ENCODE measurements around the gene CEP126. TPM values are rescaled to one million over a fixed set of nuclear protein-coding genes. Genes with fewer than 3 reads are reported as not detected.

CEP126 gene
- total and polyA plus RNA-seq, 2 of the 13 experiments (the other 11 are each of a cell fraction or from before 2014, with no cell fraction given) = 1.4 to 1.7 TPM

DNA sequence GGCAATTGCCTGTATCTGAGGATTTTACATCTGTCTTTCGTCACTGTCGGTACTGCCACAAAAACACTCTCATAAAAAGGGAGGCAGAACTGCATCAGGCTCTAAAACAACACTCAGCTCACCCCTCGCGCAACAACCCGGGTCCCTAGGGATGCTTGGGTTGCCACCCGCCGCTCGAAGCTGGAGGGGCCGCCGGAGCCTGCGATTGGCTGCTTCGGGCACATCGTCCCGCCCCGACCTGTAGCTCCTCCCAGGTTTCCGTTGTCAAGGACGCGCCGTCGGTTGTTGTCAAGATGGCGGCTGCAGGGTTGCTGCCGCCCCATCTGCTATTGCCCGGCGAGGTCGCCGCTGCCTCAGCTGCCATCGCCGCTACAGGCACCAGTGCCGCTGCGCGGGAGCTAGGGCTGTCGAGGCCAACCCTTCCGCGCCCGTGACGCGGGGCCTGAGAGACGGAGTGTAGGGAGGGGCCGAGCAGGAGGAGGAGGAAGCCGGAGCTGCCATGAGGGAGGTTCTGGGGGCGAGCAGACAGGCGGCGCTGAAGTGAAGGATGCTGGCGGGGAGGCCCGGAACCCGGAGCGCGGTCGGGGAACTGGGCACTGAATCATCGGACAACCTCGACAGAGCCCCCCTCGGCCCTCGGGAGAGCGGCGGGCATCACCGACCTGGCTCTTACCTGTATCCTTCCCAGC is at the start of gene CEP126 (continued):
- TF ChIP-seq, protein P1, sequence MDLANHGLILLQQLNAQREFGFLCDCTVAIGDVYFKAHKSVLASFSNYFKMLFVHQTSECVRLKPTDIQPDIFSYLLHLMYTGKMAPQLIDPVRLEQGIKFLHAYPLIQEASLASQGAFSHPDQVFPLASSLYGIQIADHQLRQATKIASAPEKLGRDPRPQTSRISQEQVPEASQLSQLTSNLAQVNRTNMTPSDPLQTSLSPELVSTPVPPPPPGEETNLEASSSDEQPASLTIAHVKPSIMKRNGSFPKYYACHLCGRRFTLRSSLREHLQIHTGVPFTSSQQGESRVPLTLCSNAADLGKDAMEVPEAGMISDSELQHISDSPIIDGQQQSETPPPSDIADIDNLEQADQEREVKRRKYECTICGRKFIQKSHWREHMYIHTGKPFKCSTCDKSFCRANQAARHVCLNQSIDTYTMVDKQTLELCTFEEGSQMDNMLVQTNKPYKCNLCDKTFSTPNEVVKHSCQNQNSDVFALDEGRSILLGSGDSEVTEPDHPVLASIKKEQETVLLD (CRISPR knock-in tag; IDR thresholded peaks at IDR 0.05; ENCODE audit: low read depth) = no peak
- no peak for TF ChIP-seq ZFP62 (CRISPR knock-in tag; IDR thresholded peaks at IDR 0.05)
- peak; percentile 70 for TF ChIP-seq ETV5 (CRISPR knock-in tag; IDR thresholded peaks at IDR 0.05; ENCODE audit: borderline replicate concordance)
- TF ChIP-seq ARHGAP35 (CRISPR knock-in tag; IDR thresholded peaks at IDR 0.05; ENCODE audit: borderline replicate concordance) = peak; percentile 88; the same call in 1 of the 2 replicates
- TF ChIP-seq TOPORS (CRISPR knock-in tag; IDR thresholded peaks at IDR 0.05) = no peak
- no peak for TF ChIP-seq ZNF850 (CRISPR knock-in tag; conservative IDR thresholded peaks at IDR 0.05)
- no peak for TF ChIP-seq ARNT (IDR thresholded peaks at IDR 0.05)
- TF ChIP-seq TBP (CRISPR knock-in tag; IDR thresholded peaks at IDR 0.05) = no peak
- TF ChIP-seq ZNF20 (CRISPR knock-in tag; IDR thresholded peaks at IDR 0.05) = no peak
- TF ChIP-seq ZFP37 (CRISPR knock-in tag; IDR thresholded peaks at IDR 0.05; ENCODE audit: borderline replicate concordance) = no peak
- TF ChIP-seq, protein P2, sequence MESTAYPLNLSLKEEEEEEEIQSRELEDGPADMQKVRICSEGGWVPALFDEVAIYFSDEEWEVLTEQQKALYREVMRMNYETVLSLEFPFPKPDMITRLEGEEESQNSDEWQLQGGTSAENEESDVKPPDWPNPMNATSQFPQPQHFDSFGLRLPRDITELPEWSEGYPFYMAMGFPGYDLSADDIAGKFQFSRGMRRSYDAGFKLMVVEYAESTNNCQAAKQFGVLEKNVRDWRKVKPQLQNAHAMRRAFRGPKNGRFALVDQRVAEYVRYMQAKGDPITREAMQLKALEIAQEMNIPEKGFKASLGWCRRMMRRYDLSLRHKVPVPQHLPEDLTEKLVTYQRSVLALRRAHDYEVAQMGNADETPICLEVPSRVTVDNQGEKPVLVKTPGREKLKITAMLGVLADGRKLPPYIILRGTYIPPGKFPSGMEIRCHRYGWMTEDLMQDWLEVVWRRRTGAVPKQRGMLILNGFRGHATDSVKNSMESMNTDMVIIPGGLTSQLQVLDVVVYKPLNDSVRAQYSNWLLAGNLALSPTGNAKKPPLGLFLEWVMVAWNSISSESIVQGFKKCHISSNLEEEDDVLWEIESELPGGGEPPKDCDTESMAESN (CRISPR knock-in tag; conservative IDR thresholded peaks at IDR 0.05) = peak; percentile 79; the same call in 1 of the 2 replicates
- TF ChIP-seq ZNF724P (CRISPR knock-in tag; IDR thresholded peaks at IDR 0.05; ENCODE audit: borderline replicate concordance) = no peak
- 0 out of 2 replicates have a peak, but pooled peaks have one; percentile 19 for TF ChIP-seq NFATC3 (CRISPR knock-in tag; IDR thresholded peaks at IDR 0.05)
- TF ChIP-seq ZKSCAN5 (CRISPR knock-in tag; IDR thresholded peaks at IDR 0.05) = no peak
- TF ChIP-seq, protein P3, sequence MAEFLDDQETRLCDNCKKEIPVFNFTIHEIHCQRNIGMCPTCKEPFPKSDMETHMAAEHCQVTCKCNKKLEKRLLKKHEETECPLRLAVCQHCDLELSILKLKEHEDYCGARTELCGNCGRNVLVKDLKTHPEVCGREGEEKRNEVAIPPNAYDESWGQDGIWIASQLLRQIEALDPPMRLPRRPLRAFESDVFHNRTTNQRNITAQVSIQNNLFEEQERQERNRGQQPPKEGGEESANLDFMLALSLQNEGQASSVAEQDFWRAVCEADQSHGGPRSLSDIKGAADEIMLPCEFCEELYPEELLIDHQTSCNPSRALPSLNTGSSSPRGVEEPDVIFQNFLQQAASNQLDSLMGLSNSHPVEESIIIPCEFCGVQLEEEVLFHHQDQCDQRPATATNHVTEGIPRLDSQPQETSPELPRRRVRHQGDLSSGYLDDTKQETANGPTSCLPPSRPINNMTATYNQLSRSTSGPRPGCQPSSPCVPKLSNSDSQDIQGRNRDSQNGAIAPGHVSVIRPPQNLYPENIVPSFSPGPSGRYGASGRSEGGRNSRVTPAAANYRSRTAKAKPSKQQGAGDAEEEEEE (CRISPR knock-in tag; IDR thresholded peaks at IDR 0.05; ENCODE audit: borderline replicate concordance) = no peak
- no peak for TF ChIP-seq ZNF354B (CRISPR knock-in tag; IDR thresholded peaks at IDR 0.05)
- peak; percentile 78 for TF ChIP-seq TBX2 (CRISPR knock-in tag; IDR thresholded peaks at IDR 0.05; ENCODE audit: borderline replicate concordance)

Data from HepG2 (cell line).